Endothelial cell of umbilical vein (primary cell): ENCODE measurements around the gene ANO9. TPM values are rescaled to one million over a fixed set of nuclear protein-coding genes. Genes with fewer than 3 reads are reported as not detected.

Experiments used
- BruUV-seq: library from RNA; stranded (reverse); fragments of 400-500 nt; replicated peaks from 2 replicates; lab custom pipeline; 2021; lab: Mats Ljungman, UMichigan
- CTCF ChIA-PET: fragments of 300-600, 350-600 bp; sonication (Branson Sonifier 250); formaldehyde crosslinking; loops from one replicate; lab custom pipeline; 2021; ENCODE audit warnings: antibody characterized with exemption, inconsistent platforms; lab: Charles Lee
- POLR2A ChIA-PET: fragments of 300-600, 350-600 bp; sonication (Branson Sonifier 250); formaldehyde crosslinking; loops from one replicate; lab custom pipeline; 2021; ENCODE audit warnings: antibody characterized with exemption, inconsistent platforms; lab: Charles Lee
- DNase-seq: peaks from one replicate; pipeline ENCODE4 v3.0.0-alpha.2; 2011; ENCODE audit warnings: low read depth, low spot score
- FAIRE-seq: peaks from 2 replicates; lab custom pipeline; 2011; peaks lifted over from hg19 to GRCh38; lab: Jason Lieb, UNC
- H2AFZ ChIP-seq: 2 replicates; pipeline ENCODE4 v1.6.0; 2012; ENCODE audit warnings: low read depth, low read length, control low read depth, inconsistent platforms
- H3K27ac ChIP-seq: 2 replicates; pipeline ENCODE4 v1.5.1; 2011; ENCODE audit warnings: low read depth, mild to moderate bottlenecking, control low read depth, low read length, moderate library complexity; ENCODE audit not compliant: insufficient read depth
- H3K27me3 ChIP-seq, 2 experiments: 2 replicates each; pipeline versions ENCODE4 v1.6.0 to v1.6.1; 2011; ENCODE audit warnings: low read length in 2 of 2, mixed read lengths in 1 of 2; ENCODE audit not compliant: control insufficient read depth in 2 of 2, insufficient read depth in 2 of 2
- H3K36me3 ChIP-seq, 2 experiments: 2 replicates in 1 of 2; 3 replicates in 1 of 2; pipeline ENCODE4 v1.5.1; 2011; ENCODE audit warnings: low read length in 2 of 2, mild to moderate bottlenecking in 1 of 2, moderate library complexity in 1 of 2; ENCODE audit not compliant: control insufficient read depth in 2 of 2, insufficient read depth in 2 of 2; ENCODE audit errors: extremely low read depth in 1 of 2
- H3K4me1 ChIP-seq: 3 replicates; pipeline ENCODE4 v1.5.1; 2011; ENCODE audit warnings: mild to moderate bottlenecking, low read length; ENCODE audit not compliant: control insufficient read depth, insufficient read depth; ENCODE audit errors: extremely low read depth
- H3K4me2 ChIP-seq: 2 replicates; pipeline ENCODE4 v1.6.1; 2011; ENCODE audit warnings: low read length, control low read depth, mixed read lengths; ENCODE audit not compliant: insufficient read depth
- H3K4me3 ChIP-seq, 3 experiments: fragments of 200-600 bp in 1 of 3; sonication (generic), shearing (Covaris generic) in 1 of 3; replicated peaks in 1 of 3; 2 replicates each; pipeline ENCODE4 v1.5.1; 2011 to 2016; ENCODE audit warnings: control low read depth in 3 of 3, low read length in 3 of 3, mild to moderate bottlenecking in 2 of 3, inconsistent platforms in 1 of 3, low read depth in 1 of 3, moderate library complexity in 1 of 3; ENCODE audit not compliant: insufficient read depth in 1 of 3
- H3K79me2 ChIP-seq: 2 replicates; pipeline ENCODE4 v1.6.0; 2012; ENCODE audit warnings: low read length, inconsistent platforms; ENCODE audit not compliant: control insufficient read depth, insufficient read depth
- H3K9ac ChIP-seq: replicated peaks from 2 replicates; pipeline ENCODE3; 2011; ENCODE audit warnings: low read length, control low read depth; ENCODE audit not compliant: insufficient read depth; ENCODE audit errors: extremely low read depth
- H3K9me1 ChIP-seq: replicated peaks from 3 replicates; pipeline ENCODE4 v1.6.0; 2011; ENCODE audit warnings: mild to moderate bottlenecking, low read length; ENCODE audit not compliant: control insufficient read depth, insufficient read depth; ENCODE audit errors: extremely low read depth
- H3K9me3 ChIP-seq: replicated peaks from 2 replicates; pipeline ENCODE4 v1.5.1; 2012; ENCODE audit warnings: low read length, inconsistent platforms; ENCODE audit not compliant: control insufficient read depth, insufficient read depth
- H4K20me1 ChIP-seq: replicated peaks from 2 replicates; pipeline ENCODE3; 2011; ENCODE audit warnings: mild to moderate bottlenecking, low read length; ENCODE audit not compliant: control insufficient read depth, insufficient read depth; ENCODE audit errors: extremely low read depth
- EZH2 ChIP-seq: IDR thresholded peaks from 2 replicates; pipeline ENCODE4 v1.6.1; 2012; ENCODE audit warnings: borderline replicate concordance, low read depth, mild to moderate bottlenecking, moderate library complexity, low read length, inconsistent platforms; ENCODE audit not compliant: severe bottlenecking
- FOS ChIP-seq: IDR thresholded peaks from 2 replicates; pipeline ENCODE4 v1.6.1; 2011; ENCODE audit warnings: mild to moderate bottlenecking, low read length, moderate library complexity, borderline replicate concordance; ENCODE audit not compliant: insufficient read depth
- GATA2 ChIP-seq: IDR thresholded peaks from 2 replicates; pipeline ENCODE4 v1.7.0; 2011; ENCODE audit warnings: low read depth, mild to moderate bottlenecking, moderate library complexity, mixed read lengths, low read length; ENCODE audit not compliant: insufficient read length, insufficient read depth
- MYC ChIP-seq: IDR thresholded peaks from one replicate; pipeline ENCODE4 v1.6.1; 2011; ENCODE audit warnings: mild to moderate bottlenecking, low read depth, low read length
- POLR2A ChIP-seq: IDR thresholded peaks from 2 replicates; pipeline ENCODE4 v1.6.1; 2012; ENCODE audit warnings: low read depth, mild to moderate bottlenecking, control low read depth, low read length
- POLR2AphosphoS5 ChIP-seq: IDR thresholded peaks from 2 replicates; pipeline ENCODE4 v1.6.1; 2012; ENCODE audit warnings: low read depth, mild to moderate bottlenecking, control low read depth, low read length, moderate library complexity; ENCODE audit not compliant: insufficient read depth
- dilution Hi-C: fragments of 300-500 bp; cut with MboI; formaldehyde crosslinking; loops from one replicate; pipeline ENCODE4 v1.15.0; 2019; ENCODE audit warnings: low sequenced_read_pairs; ENCODE audit not compliant: extremely low pct_ligation_motif_present
- intact Hi-C: fragments of 100-400 bp; cut with micrococcal nuclease; formaldehyde crosslinking; loops from one replicate; pipeline ENCODE4 v1.10.0; 2022
- polyA plus RNA-seq, 4 experiments: library from polyadenylated mRNA; depleted of rRNA in 3 of 4; stranded (reverse) in 3 of 4; unstranded in 1 of 4; fragments of >200 nt; gene quantifications; 2 replicates each; pipeline versions ENCODE4 v1.2.1 to v1.2.3, GENCODE V29; 2011 to 2012; ENCODE audit warnings: missing spikeins in 1 of 4
- total RNA-seq: library from RNA; stranded (reverse); gene quantifications from 2 replicates; pipeline ENCODE4 v1.2.3, GENCODE V29; 2021
- TF ChIP-seq, protein P1 (sequence below): IDR thresholded peaks from 2 replicates; pipeline ENCODE4 v1.6.1; 2011; ENCODE audit not compliant: insufficient read depth, insufficient read length
- TF ChIP-seq, protein P2 (sequence below), 2 donors: IDR thresholded peaks; 1 replicate in 1 of 2; 2 replicates in 1 of 2; pipeline ENCODE4 v1.5.1; 2011; ENCODE audit warnings: low read length in 2 of 2, mild to moderate bottlenecking in 2 of 2, moderate library complexity in 2 of 2, control low read depth in 1 of 2, inconsistent platforms in 1 of 2, low read depth in 1 of 2; ENCODE audit not compliant: insufficient read depth in 1 of 2; ENCODE audit errors: extremely low read depth in 1 of 2

ANO9 gene
- total and polyA plus RNA-seq, 2 donors (not counting 3 experiments of a cell fraction or from before 2014, with no cell fraction given) = 0.23 TPM; not detected in 1

DNA sequence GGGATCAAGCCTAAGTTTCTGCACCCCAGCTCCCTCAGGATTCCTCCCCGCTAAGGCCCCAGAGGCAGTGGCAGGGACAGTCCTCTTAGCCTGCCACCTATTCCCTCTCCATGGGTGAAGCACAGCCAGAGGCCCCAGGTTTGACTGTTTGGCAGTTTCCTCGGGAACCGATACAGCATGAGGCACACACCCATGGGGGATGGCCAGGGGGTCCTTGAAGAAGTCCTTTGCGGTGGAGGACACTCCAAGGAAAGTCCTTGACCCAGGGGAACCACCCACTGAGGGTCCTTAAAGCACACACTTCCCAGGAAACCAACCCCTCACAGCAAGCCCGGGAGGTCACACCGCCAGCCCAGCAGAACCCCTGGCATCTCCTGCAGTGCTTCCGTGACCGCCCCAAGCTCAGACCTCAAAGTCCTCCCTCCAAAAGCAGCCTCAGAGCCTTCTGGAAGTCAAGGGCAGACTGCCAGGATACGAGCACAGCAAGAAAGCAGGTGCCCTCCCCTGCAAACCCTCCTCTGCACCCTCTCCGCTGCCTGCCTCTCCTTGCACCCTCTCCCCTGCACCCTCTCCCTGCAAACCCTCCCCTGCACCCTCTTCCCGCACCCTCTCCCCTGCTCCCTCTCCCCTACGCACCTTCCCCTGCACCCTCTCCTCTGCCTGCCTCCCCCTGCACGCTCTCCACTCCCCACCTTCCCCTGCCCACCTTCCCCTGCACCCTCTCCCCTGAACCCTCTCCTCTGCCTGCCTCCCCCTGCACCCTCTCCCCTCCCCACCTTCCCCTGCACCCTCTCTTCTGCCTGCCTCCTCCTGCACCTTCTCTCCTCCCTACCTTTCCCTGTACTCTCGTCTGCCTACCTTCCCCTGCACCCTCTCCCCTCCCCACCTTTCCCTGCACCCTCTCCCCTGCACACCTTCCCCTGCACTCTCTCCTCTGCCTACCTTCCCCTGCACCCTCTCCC lies 28.4 kb downstream of the ANO9 start:
- dilution Hi-C loops (no loop called here), intact Hi-C loops (loop anchor here (2.0 kb wide), 1 partner anchor 93 kb away; the partner anchor contains the start of gene RNH1)
- ChIA-PET CTCF (interaction anchor here (3.9 kb wide), 1 partner anchor 35 kb away, joined by 32 read pairs; no protein-coding TSS in a partner anchor), POLR2A (no interaction called here)
- TF ChIP-seq POLR2AphosphoS5 (no peak), POLR2A (no peak), GATA2 (no peak), EZH2 (no peak), FOS (no peak), MYC (no peak)
- TF ChIP-seq, protein P1, sequence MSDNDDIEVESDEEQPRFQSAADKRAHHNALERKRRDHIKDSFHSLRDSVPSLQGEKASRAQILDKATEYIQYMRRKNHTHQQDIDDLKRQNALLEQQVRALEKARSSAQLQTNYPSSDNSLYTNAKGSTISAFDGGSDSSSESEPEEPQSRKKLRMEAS = no peak
- TF ChIP-seq, protein P2, sequence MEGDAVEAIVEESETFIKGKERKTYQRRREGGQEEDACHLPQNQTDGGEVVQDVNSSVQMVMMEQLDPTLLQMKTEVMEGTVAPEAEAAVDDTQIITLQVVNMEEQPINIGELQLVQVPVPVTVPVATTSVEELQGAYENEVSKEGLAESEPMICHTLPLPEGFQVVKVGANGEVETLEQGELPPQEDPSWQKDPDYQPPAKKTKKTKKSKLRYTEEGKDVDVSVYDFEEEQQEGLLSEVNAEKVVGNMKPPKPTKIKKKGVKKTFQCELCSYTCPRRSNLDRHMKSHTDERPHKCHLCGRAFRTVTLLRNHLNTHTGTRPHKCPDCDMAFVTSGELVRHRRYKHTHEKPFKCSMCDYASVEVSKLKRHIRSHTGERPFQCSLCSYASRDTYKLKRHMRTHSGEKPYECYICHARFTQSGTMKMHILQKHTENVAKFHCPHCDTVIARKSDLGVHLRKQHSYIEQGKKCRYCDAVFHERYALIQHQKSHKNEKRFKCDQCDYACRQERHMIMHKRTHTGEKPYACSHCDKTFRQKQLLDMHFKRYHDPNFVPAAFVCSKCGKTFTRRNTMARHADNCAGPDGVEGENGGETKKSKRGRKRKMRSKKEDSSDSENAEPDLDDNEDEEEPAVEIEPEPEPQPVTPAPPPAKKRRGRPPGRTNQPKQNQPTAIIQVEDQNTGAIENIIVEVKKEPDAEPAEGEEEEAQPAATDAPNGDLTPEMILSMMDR (IDR thresholded peaks at IDR 0.05; ENCODE audit: extremely low read depth in 1 of 2, insufficient read depth in 1 of 2, low read depth in 1 of 2, low read length in 2 of 2) = no peak
- no TSS peak for BruUV-seq
- Histone ChIP-seq H3K9me3 (no peaks in the 10 kb centered on the region), H4K20me1 (no peaks in the 10 kb centered on the region), H3K9ac (no peak overlapping the region), H2AFZ (no peak overlapping the region), H3K79me2 (no peaks in the 10 kb centered on the region), H3K27ac (no peak overlapping the region), H3K4me2 (no peak overlapping the region), H3K27me3 (no peaks in the 10 kb centered on the region), H3K4me1 (peaks cover 21% of the 10 kb centered on the region), H3K9me1 (no peaks in the 10 kb centered on the region), H3K36me3 (no peaks in the 10 kb centered on the region), H3K4me3 (no peak overlapping the region)
- no peak for DNase-seq
- no peak for FAIRE-seq
